ENCODE data around the gene HTR2C.
"Not testable (repeated sequence)": the region's sequence is repeated elsewhere in the genome, so short reads cannot be mapped to it uniquely, and the experiment has no call there.

DNA sequence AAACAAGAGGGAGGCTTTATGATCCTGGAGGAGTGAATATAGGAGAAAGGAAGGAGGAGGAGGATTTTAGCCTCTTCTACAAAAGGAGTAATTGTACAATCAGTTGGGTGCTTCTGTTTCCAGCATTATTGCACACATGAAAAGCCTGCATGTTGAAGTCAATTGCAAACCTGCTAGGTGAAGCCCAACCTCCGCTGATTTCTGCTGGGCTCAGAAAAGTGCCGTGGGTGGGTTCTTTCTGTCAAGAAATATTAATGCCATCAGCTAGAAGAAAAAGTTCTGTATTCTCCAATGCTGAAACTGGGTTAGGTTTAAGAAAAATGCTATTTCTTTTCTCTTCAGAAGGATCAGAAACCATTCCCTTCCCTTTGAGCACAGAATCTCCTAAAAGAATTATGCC, 349.4 kb downstream of the HTR2C start:
- TF ChIP-seq RFX5 (IDR thresholded peaks at IDR 0.05; ENCODE audit: low read depth, low read length); ESRRA (IDR thresholded peaks at IDR 0.05; ENCODE audit: low read length); POLR2A (IDR thresholded peaks at IDR 0.05; ENCODE audit: low read depth, low read length): not testable (repeated sequence)

All from GM12878 (cell line).